DND-41 (cell line): Measurements from ENCODE around the gene EFCAB13.

ENCODE experiments used
- EZH2 ChIP-seq: IDR thresholded peaks from 3 replicates; pipeline ENCODE4 v1.6.1; 2012; ENCODE audit warnings: borderline replicate concordance, low read depth, mild to moderate bottlenecking, moderate library complexity, low read length, inconsistent platforms; ENCODE audit not compliant: severe bottlenecking
- TF ChIP-seq, protein P1 (sequence below): IDR thresholded peaks from 2 replicates; pipeline ENCODE4 v1.5.1; 2012; ENCODE audit warnings: borderline replicate concordance, low read length, moderate library complexity, mild to moderate bottlenecking; ENCODE audit not compliant: poor library complexity, severe bottlenecking; ENCODE audit errors: extremely low read depth

DNA sequence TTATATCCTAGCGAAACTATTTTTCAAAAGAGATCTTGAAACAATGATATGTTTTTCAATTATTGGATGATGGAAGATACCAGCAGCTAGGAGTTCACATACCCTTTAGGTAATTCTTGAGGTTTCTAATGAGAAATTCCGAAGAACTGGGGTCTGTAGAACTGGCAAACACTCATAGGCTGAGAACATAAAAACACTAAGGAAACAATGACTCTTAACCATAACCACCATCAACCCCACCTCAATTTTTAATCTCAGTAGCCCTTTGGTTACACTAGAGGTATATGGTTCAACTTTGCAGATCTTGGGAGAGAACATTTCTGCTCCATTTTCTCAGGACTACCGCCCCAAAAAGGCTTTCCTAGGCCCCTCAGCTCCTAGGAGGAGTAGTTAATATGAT is 141.4 kb downstream of the EFCAB13 start:
- TF ChIP-seq, protein P1, sequence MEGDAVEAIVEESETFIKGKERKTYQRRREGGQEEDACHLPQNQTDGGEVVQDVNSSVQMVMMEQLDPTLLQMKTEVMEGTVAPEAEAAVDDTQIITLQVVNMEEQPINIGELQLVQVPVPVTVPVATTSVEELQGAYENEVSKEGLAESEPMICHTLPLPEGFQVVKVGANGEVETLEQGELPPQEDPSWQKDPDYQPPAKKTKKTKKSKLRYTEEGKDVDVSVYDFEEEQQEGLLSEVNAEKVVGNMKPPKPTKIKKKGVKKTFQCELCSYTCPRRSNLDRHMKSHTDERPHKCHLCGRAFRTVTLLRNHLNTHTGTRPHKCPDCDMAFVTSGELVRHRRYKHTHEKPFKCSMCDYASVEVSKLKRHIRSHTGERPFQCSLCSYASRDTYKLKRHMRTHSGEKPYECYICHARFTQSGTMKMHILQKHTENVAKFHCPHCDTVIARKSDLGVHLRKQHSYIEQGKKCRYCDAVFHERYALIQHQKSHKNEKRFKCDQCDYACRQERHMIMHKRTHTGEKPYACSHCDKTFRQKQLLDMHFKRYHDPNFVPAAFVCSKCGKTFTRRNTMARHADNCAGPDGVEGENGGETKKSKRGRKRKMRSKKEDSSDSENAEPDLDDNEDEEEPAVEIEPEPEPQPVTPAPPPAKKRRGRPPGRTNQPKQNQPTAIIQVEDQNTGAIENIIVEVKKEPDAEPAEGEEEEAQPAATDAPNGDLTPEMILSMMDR: no peak
- TF ChIP-seq EZH2: no peak
